ENCODE data around the gene FDX1. TPM values are rescaled to one million over a fixed set of nuclear protein-coding genes. Genes with fewer than 3 reads are reported as not detected.

The FDX1 gene
- total and polyA plus RNA-seq, 2 experiments from 2014 or later, result 42.5 to 45.4 TPM

- H3K27ac ChIP-seq, result peak overlapping the region; percentile 28
Measured at GRCh38 chr11:110433393-110434333, 3.9 kb downstream of the FDX1 start.

GRCh38 chr11:110434952-110435779, 5.4 kb downstream of the FDX1 start:
- H3K9me2 ChIP-seq (replicated peaks; ENCODE audit: insufficient read depth), result no peaks in the 10 kb centered on the region
- no peaks in the 10 kb centered on the region for H3K9me3 ChIP-seq (ENCODE audit: low read depth)
- no peak overlapping the region for H3K4me2 ChIP-seq
- TF ChIP-seq EZH2phosphoT487 (IDR thresholded peaks at IDR 0.05; ENCODE audit: low read depth, severe bottlenecking, unreplicated experiment) (no peak), CTCF (IDR thresholded peaks at IDR 0.05; ENCODE audit: poor library complexity) (peak; percentile 34), EZH2 (IDR thresholded peaks at IDR 0.05; ENCODE audit: borderline replicate concordance) (no peak)
- H2AFZ ChIP-seq, result no peak overlapping the region
- WGBS (ENCODE audit: low lambda C conversion rate, missing lambda C conversion rate), result 94% methylated on average over 8 of the region's 8 CpGs
- H3K27ac ChIP-seq, result no peak overlapping the region
- no peaks in the 10 kb centered on the region for H3K36me3 ChIP-seq (replicated peaks; ENCODE audit: insufficient read depth, low read depth)
- H3K4me3 ChIP-seq, result no peak overlapping the region
- H3K4me1 ChIP-seq (ENCODE audit: insufficient read depth), result peaks cover 19% of the 10 kb centered on the region
- H3K27me3 ChIP-seq, result no peaks in the 10 kb centered on the region
- peaks cover 94% of the 10 kb centered on the region for H3K79me2 ChIP-seq
- H4K20me1 ChIP-seq (ENCODE audit: insufficient read depth, poor library complexity, severe bottlenecking), result peaks cover 40% of the 10 kb centered on the region
- DNase-seq (ENCODE audit: low spot score), result no peak

More at GRCh38 chr11:110433393-110434333, 3.9 kb downstream of the FDX1 start:
- Histone ChIP-seq H3K79me2 (peaks cover 79% of the 10 kb centered on the region), H3K4me2 (peak overlapping the region; percentile 95), H3K36me3 (replicated peaks; ENCODE audit: insufficient read depth, low read depth) (no peaks in the 10 kb centered on the region), H3K27me3 (no peaks in the 10 kb centered on the region), H4K20me1 (ENCODE audit: insufficient read depth, poor library complexity, severe bottlenecking) (peaks cover 40% of the 10 kb centered on the region), H2AFZ (no peak overlapping the region), H3K9me2 (replicated peaks; ENCODE audit: insufficient read depth) (no peaks in the 10 kb centered on the region), H3K4me3 (no peak overlapping the region), H3K9me3 (ENCODE audit: low read depth) (no peaks in the 10 kb centered on the region), H3K4me1 (ENCODE audit: insufficient read depth) (peaks cover 19% of the 10 kb centered on the region)
- no peak for TF ChIP-seq EZH2phosphoT487 (IDR thresholded peaks at IDR 0.05; ENCODE audit: low read depth, severe bottlenecking, unreplicated experiment)
- peak; percentile 59 for TF ChIP-seq CTCF (IDR thresholded peaks at IDR 0.05; ENCODE audit: poor library complexity)
- no peak for TF ChIP-seq EZH2 (IDR thresholded peaks at IDR 0.05; ENCODE audit: borderline replicate concordance)
- no peak for DNase-seq (ENCODE audit: low spot score)
- 64% methylated on average over 5 of the region's 5 CpGs for WGBS (ENCODE audit: low lambda C conversion rate, missing lambda C conversion rate)

- 60% methylated on average over 8 of the region's 8 CpGs for WGBS (ENCODE audit: low lambda C conversion rate, missing lambda C conversion rate)
- Histone ChIP-seq H4K20me1 (ENCODE audit: insufficient read depth, poor library complexity, severe bottlenecking) (peaks cover 36% of the 10 kb centered on the region), H3K4me3 (no peak overlapping the region), H3K4me1 (ENCODE audit: insufficient read depth) (peaks cover 19% of the 10 kb centered on the region), H2AFZ (no peak overlapping the region), H3K79me2 (peaks cover 95% of the 10 kb centered on the region), H3K9me2 (replicated peaks; ENCODE audit: insufficient read depth) (no peaks in the 10 kb centered on the region), H3K27me3 (no peaks in the 10 kb centered on the region), H3K4me2 (no peak overlapping the region), H3K9me3 (ENCODE audit: low read depth) (no peaks in the 10 kb centered on the region), H3K36me3 (replicated peaks; ENCODE audit: insufficient read depth, low read depth) (no peaks in the 10 kb centered on the region), H3K27ac (no peak overlapping the region)
- no peak for DNase-seq (ENCODE audit: low spot score)
- TF ChIP-seq EZH2phosphoT487 (IDR thresholded peaks at IDR 0.05; ENCODE audit: low read depth, severe bottlenecking, unreplicated experiment) (no peak), CTCF (IDR thresholded peaks at IDR 0.05; ENCODE audit: poor library complexity) (no peak), EZH2 (IDR thresholded peaks at IDR 0.05; ENCODE audit: borderline replicate concordance) (no peak)
Measured at GRCh38 chr11:110435780-110436717, 6.3 kb downstream of the FDX1 start.

Measured in hepatocyte (in vitro differentiated cells).